ENCODE data around the gene ZNF804B.

The ZNF804B gene

GRCh38 chr7:88759230-88760135 lies at the start of gene ZNF804B:
ZNF804B (plus strand) TSS chr7:88759700; CDS start chr7:88759977, 277 bp downstream.
- no peak within 1 kb of the TSS for H3K27ac Mint-ChIP-seq
- no peaks in the 10 kb centered on the region for H3K36me3 Mint-ChIP-seq (ENCODE audit: low read depth)
- H3K4me1 Mint-ChIP-seq: peaks cover 5% of the 10 kb centered on the region
- no peak within 1 kb of the TSS for H3K4me3 Mint-ChIP-seq
- H3K27me3 Mint-ChIP-seq: peaks cover 41% of the 10 kb centered on the region
- no peak for ATAC-seq
- H3K9me3 Mint-ChIP-seq: no peaks in the 10 kb centered on the region
- DNase-seq: peak; percentile 1

- no peak for ATAC-seq
- Mint-ChIP-seq H3K9me3 (no peaks in the 10 kb centered on the region), H3K36me3 (ENCODE audit: low read depth) (no peaks in the 10 kb centered on the region), H3K27me3 (no peaks in the 10 kb centered on the region), H3K4me3 (no peak overlapping the region), H3K4me1 (no peaks in the 10 kb centered on the region), H3K27ac (no peak overlapping the region)
- no peak for DNase-seq
Measured at GRCh38 chr7:88735920-88736319, 23.6 kb upstream of the ZNF804B start.

GRCh38 chr7:88737632-88738031 lies 21.9 kb upstream of the ZNF804B start:
- ATAC-seq (no peak), DNase-seq (no peak)
- H3K27me3 Mint-ChIP-seq: no peaks in the 10 kb centered on the region
- H3K36me3 Mint-ChIP-seq (ENCODE audit: low read depth): no peaks in the 10 kb centered on the region
- H3K4me1 Mint-ChIP-seq: no peaks in the 10 kb centered on the region
- H3K9me3 Mint-ChIP-seq: no peaks in the 10 kb centered on the region
- H3K4me3 Mint-ChIP-seq: no peak overlapping the region
- no peak overlapping the region for H3K27ac Mint-ChIP-seq

- H3K27ac Mint-ChIP-seq: no peak overlapping the region
- H3K36me3 Mint-ChIP-seq (ENCODE audit: low read depth): no peaks in the 10 kb centered on the region
- H3K4me1 Mint-ChIP-seq: no peaks in the 10 kb centered on the region
- H3K4me3 Mint-ChIP-seq: no peak overlapping the region
- H3K9me3 Mint-ChIP-seq: no peaks in the 10 kb centered on the region
- ATAC-seq (no peak), DNase-seq (no peak)
- no peaks in the 10 kb centered on the region for H3K27me3 Mint-ChIP-seq
Measured at GRCh38 chr7:88746126-88746525, 13.4 kb upstream of the ZNF804B start.

GRCh38 chr7:88756802-88757201 lies 2.7 kb upstream of the ZNF804B start:
- H3K27ac Mint-ChIP-seq: no peak overlapping the region
- H3K36me3 Mint-ChIP-seq (ENCODE audit: low read depth): no peaks in the 10 kb centered on the region
- no peak overlapping the region for H3K4me3 Mint-ChIP-seq
- DNase-seq (no peak), ATAC-seq (no peak)
- H3K4me1 Mint-ChIP-seq: peaks cover 5% of the 10 kb centered on the region
- peaks cover 41% of the 10 kb centered on the region for H3K27me3 Mint-ChIP-seq
- no peaks in the 10 kb centered on the region for H3K9me3 Mint-ChIP-seq

- no peak for ATAC-seq
- H3K4me3 Mint-ChIP-seq: no peak overlapping the region
- H3K4me1 Mint-ChIP-seq: peaks cover 5% of the 10 kb centered on the region
- H3K9me3 Mint-ChIP-seq: no peaks in the 10 kb centered on the region
- no peak overlapping the region for H3K27ac Mint-ChIP-seq
- H3K36me3 Mint-ChIP-seq (ENCODE audit: low read depth): no peaks in the 10 kb centered on the region
- H3K27me3 Mint-ChIP-seq: peaks cover 44% of the 10 kb centered on the region
- DNase-seq: no peak
Measured at GRCh38 chr7:88757371-88757770, 2.1 kb upstream of the ZNF804B start.

GRCh38 chr7:88758381-88759229 lies 895 bp upstream of the ZNF804B start:
- Mint-ChIP-seq H3K27me3 (peaks cover 45% of the 10 kb centered on the region), H3K27ac (no peak overlapping the region), H3K4me1 (peaks cover 5% of the 10 kb centered on the region), H3K4me3 (no peak overlapping the region), H3K9me3 (no peaks in the 10 kb centered on the region), H3K36me3 (ENCODE audit: low read depth) (no peaks in the 10 kb centered on the region)
- ATAC-seq: no peak
- DNase-seq: no peak

GRCh38 chr7:88760136-88760515 lies 626 bp downstream of the ZNF804B start:
- Mint-ChIP-seq H3K36me3 (ENCODE audit: low read depth) (no peaks in the 10 kb centered on the region), H3K4me3 (no peak overlapping the region), H3K4me1 (peaks cover 5% of the 10 kb centered on the region), H3K27ac (no peak overlapping the region), H3K27me3 (peaks cover 39% of the 10 kb centered on the region), H3K9me3 (no peaks in the 10 kb centered on the region)
- ATAC-seq (no peak), DNase-seq (no peak)

- DNase-seq: no peak
- Mint-ChIP-seq H3K4me3 (no peak overlapping the region), H3K27ac (no peak overlapping the region), H3K9me3 (no peaks in the 10 kb centered on the region), H3K36me3 (ENCODE audit: low read depth) (no peaks in the 10 kb centered on the region), H3K27me3 (peaks cover 35% of the 10 kb centered on the region), H3K4me1 (peaks cover 5% of the 10 kb centered on the region)
- no peak for ATAC-seq
Measured at GRCh38 chr7:88761779-88762178, 2.3 kb downstream of the ZNF804B start.

GRCh38 chr7:88771417-88771816 lies 11.9 kb downstream of the ZNF804B start:
- no peaks in the 10 kb centered on the region for H3K4me1 Mint-ChIP-seq
- H3K9me3 Mint-ChIP-seq: no peaks in the 10 kb centered on the region
- DNase-seq (no peak), ATAC-seq (no peak)
- no peak overlapping the region for H3K27ac Mint-ChIP-seq
- H3K27me3 Mint-ChIP-seq: peaks cover 3% of the 10 kb centered on the region
- no peak overlapping the region for H3K4me3 Mint-ChIP-seq
- no peaks in the 10 kb centered on the region for H3K36me3 Mint-ChIP-seq (ENCODE audit: low read depth)

GRCh38 chr7:88772776-88773175 lies 13.3 kb downstream of the ZNF804B start:
- Mint-ChIP-seq H3K4me3 (no peak overlapping the region), H3K27me3 (peaks cover under 1% of the 10 kb centered on the region), H3K36me3 (ENCODE audit: low read depth) (no peaks in the 10 kb centered on the region), H3K4me1 (no peaks in the 10 kb centered on the region), H3K9me3 (no peaks in the 10 kb centered on the region), H3K27ac (no peak overlapping the region)
- DNase-seq (no peak), ATAC-seq (no peak)

- no peaks in the 10 kb centered on the region for H3K36me3 Mint-ChIP-seq (ENCODE audit: low read depth)
- no peaks in the 10 kb centered on the region for H3K9me3 Mint-ChIP-seq
- H3K4me1 Mint-ChIP-seq: no peaks in the 10 kb centered on the region
- ATAC-seq (no peak), DNase-seq (no peak)
- H3K27ac Mint-ChIP-seq: no peak overlapping the region
- no peak overlapping the region for H3K4me3 Mint-ChIP-seq
- no peaks in the 10 kb centered on the region for H3K27me3 Mint-ChIP-seq
Measured at GRCh38 chr7:88775838-88776237, 16.3 kb downstream of the ZNF804B start.

GRCh38 chr7:88787777-88788176 lies 28.3 kb downstream of the ZNF804B start:
- no peaks in the 10 kb centered on the region for H3K27me3 Mint-ChIP-seq
- no peaks in the 10 kb centered on the region for H3K4me1 Mint-ChIP-seq
- no peaks in the 10 kb centered on the region for H3K9me3 Mint-ChIP-seq
- DNase-seq (no peak), ATAC-seq (no peak)
- H3K4me3 Mint-ChIP-seq: no peak overlapping the region
- H3K36me3 Mint-ChIP-seq (ENCODE audit: low read depth): no peaks in the 10 kb centered on the region
- no peak overlapping the region for H3K27ac Mint-ChIP-seq

GRCh38 chr7:88789480-88790064 lies 30.1 kb downstream of the ZNF804B start:
- Mint-ChIP-seq H3K36me3 (ENCODE audit: low read depth) (no peaks in the 10 kb centered on the region), H3K9me3 (no peaks in the 10 kb centered on the region), H3K4me3 (no peak overlapping the region), H3K27ac (no peak overlapping the region), H3K27me3 (no peaks in the 10 kb centered on the region), H3K4me1 (no peaks in the 10 kb centered on the region)
- no peak for DNase-seq
- no peak for ATAC-seq

- Mint-ChIP-seq H3K36me3 (ENCODE audit: low read depth) (no peaks in the 10 kb centered on the region), H3K4me1 (no peaks in the 10 kb centered on the region), H3K9me3 (no peaks in the 10 kb centered on the region), H3K4me3 (no peak overlapping the region), H3K27me3 (no peaks in the 10 kb centered on the region), H3K27ac (no peak overlapping the region)
- DNase-seq (no peak), ATAC-seq (no peak)
Measured at GRCh38 chr7:88791891-88792290, 32.4 kb downstream of the ZNF804B start.
